Type B pancreatic cell (in vitro differentiated cells): ENCODE data around the gene KLF15. TPM values are rescaled to one million over a fixed set of nuclear protein-coding genes. Genes with fewer than 3 reads are reported as not detected.

Source experiments
- DNase-seq: peaks from one replicate; pipeline ENCODE4 v3.0.0; 2021; ENCODE audit warnings: mixed read lengths; ENCODE audit not compliant: unreplicated experiment; ENCODE audit errors: extremely low spot score
- H3K27ac Mint-ChIP-seq: 2 replicates; pipeline ENCODE4 v1.8.0; 2021; ENCODE audit warnings: mild to moderate bottlenecking, mixed read lengths
- H3K27me3 Mint-ChIP-seq: 2 replicates; pipeline ENCODE4 v1.8.0; 2021; ENCODE audit warnings: mixed read lengths
- H3K36me3 Mint-ChIP-seq: 2 replicates; pipeline ENCODE4 v1.8.0; 2021; ENCODE audit warnings: mixed read lengths
- H3K4me1 Mint-ChIP-seq: one replicate; pipeline ENCODE4 v1.8.0; 2021; ENCODE audit warnings: mixed read lengths; ENCODE audit not compliant: unreplicated experiment
- H3K4me3 Mint-ChIP-seq: 2 replicates; pipeline ENCODE4 v1.8.0; 2021; ENCODE audit warnings: mild to moderate bottlenecking, mixed read lengths
- H3K9me3 Mint-ChIP-seq: 2 replicates; pipeline ENCODE4 v1.8.0; 2021; ENCODE audit warnings: mixed read lengths
- total RNA-seq: library from RNA; stranded (reverse); gene quantifications from 2 replicates; pipeline ENCODE4 v1.2.1, GENCODE V29; 2021; ENCODE audit warnings: low replicate concordance
- TF ChIP-seq, protein P1 (sequence below): fragments of 200-600 bp; sonication (generic); conservative IDR thresholded peaks from 2 replicates; pipeline ENCODE4 v1.5.0; 2021; ENCODE audit warnings: antibody characterized with exemption, mild to moderate bottlenecking

Gene KLF15
- total RNA-seq, 1 donor from 2014 or later, result 7.9 TPM

- Mint-ChIP-seq H3K27me3 (no peaks in the 10 kb centered on the region), H3K9me3 (peaks cover 11% of the 10 kb centered on the region), H3K27ac (no peak overlapping the region), H3K36me3 (peaks cover 4% of the 10 kb centered on the region), H3K4me3 (no peak overlapping the region), H3K4me1 (no peaks in the 10 kb centered on the region)
- DNase-seq, result no peak
- TF ChIP-seq, protein P1, sequence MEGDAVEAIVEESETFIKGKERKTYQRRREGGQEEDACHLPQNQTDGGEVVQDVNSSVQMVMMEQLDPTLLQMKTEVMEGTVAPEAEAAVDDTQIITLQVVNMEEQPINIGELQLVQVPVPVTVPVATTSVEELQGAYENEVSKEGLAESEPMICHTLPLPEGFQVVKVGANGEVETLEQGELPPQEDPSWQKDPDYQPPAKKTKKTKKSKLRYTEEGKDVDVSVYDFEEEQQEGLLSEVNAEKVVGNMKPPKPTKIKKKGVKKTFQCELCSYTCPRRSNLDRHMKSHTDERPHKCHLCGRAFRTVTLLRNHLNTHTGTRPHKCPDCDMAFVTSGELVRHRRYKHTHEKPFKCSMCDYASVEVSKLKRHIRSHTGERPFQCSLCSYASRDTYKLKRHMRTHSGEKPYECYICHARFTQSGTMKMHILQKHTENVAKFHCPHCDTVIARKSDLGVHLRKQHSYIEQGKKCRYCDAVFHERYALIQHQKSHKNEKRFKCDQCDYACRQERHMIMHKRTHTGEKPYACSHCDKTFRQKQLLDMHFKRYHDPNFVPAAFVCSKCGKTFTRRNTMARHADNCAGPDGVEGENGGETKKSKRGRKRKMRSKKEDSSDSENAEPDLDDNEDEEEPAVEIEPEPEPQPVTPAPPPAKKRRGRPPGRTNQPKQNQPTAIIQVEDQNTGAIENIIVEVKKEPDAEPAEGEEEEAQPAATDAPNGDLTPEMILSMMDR, result no peak
Observed at GRCh38 chr3:126326629-126327028, 30.6 kb downstream of the KLF15 start.

GRCh38 chr3:126322181-126322967, 34.8 kb downstream of the KLF15 start:
- DNase-seq, result no peak
- TF ChIP-seq, protein P1, result no peak
- no peaks in the 10 kb centered on the region for H3K36me3 Mint-ChIP-seq
- peaks cover 8% of the 10 kb centered on the region for H3K9me3 Mint-ChIP-seq
- H3K27ac Mint-ChIP-seq, result no peak overlapping the region
- H3K4me3 Mint-ChIP-seq, result no peak overlapping the region
- H3K4me1 Mint-ChIP-seq, result no peaks in the 10 kb centered on the region
- peaks cover 4% of the 10 kb centered on the region for H3K27me3 Mint-ChIP-seq

GRCh38 chr3:126321490-126321889, 35.7 kb downstream of the KLF15 start:
- DNase-seq, result peak; percentile 53
- Mint-ChIP-seq H3K27me3 (peaks cover 4% of the 10 kb centered on the region), H3K36me3 (no peaks in the 10 kb centered on the region), H3K4me3 (no peak overlapping the region), H3K27ac (no peak overlapping the region), H3K9me3 (peaks cover 8% of the 10 kb centered on the region), H3K4me1 (no peaks in the 10 kb centered on the region)
- TF ChIP-seq, protein P1, result no peak

GRCh38 chr3:126320517-126321293, 36.5 kb downstream of the KLF15 start:
- H3K4me3 Mint-ChIP-seq, result no peak overlapping the region
- peak; percentile 42 for DNase-seq

DNA sequence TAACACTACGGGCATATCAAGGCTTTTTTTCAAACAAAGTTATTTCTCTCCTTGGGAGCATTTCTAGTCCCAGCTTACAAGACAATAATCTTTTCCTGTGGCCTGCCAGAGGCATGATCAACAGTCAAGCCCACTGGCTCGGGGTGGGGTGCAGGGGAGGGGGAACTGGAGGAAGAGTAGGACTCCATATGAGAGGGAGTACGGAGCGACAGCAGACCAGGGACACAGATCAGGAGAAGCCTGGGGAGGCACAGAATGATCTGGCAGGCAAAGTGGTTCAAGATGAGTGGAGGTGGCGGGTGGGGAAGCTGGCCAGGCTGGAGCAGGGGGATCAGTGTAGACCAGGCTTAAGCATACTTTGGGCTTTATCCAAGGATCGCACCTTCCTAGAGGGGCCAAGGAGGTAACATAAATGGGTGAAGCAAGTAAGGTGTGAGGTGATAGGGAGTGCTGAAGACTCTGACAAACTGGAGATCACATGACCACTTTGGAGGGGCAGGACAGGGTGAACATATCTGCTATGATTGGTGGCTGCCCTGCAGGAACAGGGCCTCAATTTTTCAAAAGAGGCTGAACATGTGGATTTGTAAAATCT, 37.4 kb downstream of the KLF15 start:
- H3K9me3 Mint-ChIP-seq, result peaks cover 8% of the 10 kb centered on the region
- peak; percentile 31 for DNase-seq
- no peaks in the 10 kb centered on the region for H3K4me1 Mint-ChIP-seq
- TF ChIP-seq, protein P1, result no peak
- H3K27ac Mint-ChIP-seq, result no peak overlapping the region
- H3K27me3 Mint-ChIP-seq, result peaks cover 4% of the 10 kb centered on the region
- H3K36me3 Mint-ChIP-seq, result no peaks in the 10 kb centered on the region
- no peak overlapping the region for H3K4me3 Mint-ChIP-seq

More at GRCh38 chr3:126320517-126321293, 36.5 kb downstream of the KLF15 start:
- Mint-ChIP-seq H3K9me3 (peaks cover 8% of the 10 kb centered on the region), H3K27ac (no peak overlapping the region), H3K4me1 (no peaks in the 10 kb centered on the region), H3K36me3 (no peaks in the 10 kb centered on the region), H3K27me3 (peaks cover 4% of the 10 kb centered on the region)
- TF ChIP-seq, protein P1, result no peak
